GM15510 (cell line): ENCODE results near the gene TADA2B.

Source experiments
- POLR2A ChIP-seq: IDR thresholded peaks from 3 replicates; pipeline ENCODE4 v1.6.1; 2011; ENCODE audit warnings: borderline replicate concordance; ENCODE audit not compliant: insufficient read length; ENCODE audit errors: extremely low read depth

TADA2B gene

GRCh38 chr4:7075962-7076695 is 33.0 kb downstream of the TADA2B start:
- TF ChIP-seq POLR2A: no peak

GRCh38 chr4:7076696-7077082 is 33.5 kb downstream of the TADA2B start:
- TF ChIP-seq POLR2A: no peak

GRCh38 chr4:7077371-7077770 is 34.2 kb downstream of the TADA2B start:
- no peak for TF ChIP-seq POLR2A

GRCh38 chr4:7078025-7078424 is 34.9 kb downstream of the TADA2B start:
- TF ChIP-seq POLR2A: no peak

- TF ChIP-seq POLR2A: no peak
Observed at GRCh38 chr4:7083597-7084563, 40.7 kb downstream of the TADA2B start.

- TF ChIP-seq POLR2A: no peak
Observed at GRCh38 chr4:7086384-7086783, 43.2 kb downstream of the TADA2B start.

GRCh38 chr4:7087036-7087435 is 43.9 kb downstream of the TADA2B start:
- no peak for TF ChIP-seq POLR2A

GRCh38 chr4:7089213-7089986 is 46.2 kb downstream of the TADA2B start:
- TF ChIP-seq POLR2A: no peak

GRCh38 chr4:7092026-7092425 is 48.9 kb downstream of the TADA2B start:
- no peak for TF ChIP-seq POLR2A

GRCh38 chr4:7094916-7095315 is 51.7 kb downstream of the TADA2B start:
- TF ChIP-seq POLR2A: no peak

- TF ChIP-seq POLR2A: no peak
Observed at GRCh38 chr4:7095611-7096155, 52.5 kb downstream of the TADA2B start.

- TF ChIP-seq POLR2A: no peak
Observed at GRCh38 chr4:7096236-7096635, 53.1 kb downstream of the TADA2B start.

- no peak for TF ChIP-seq POLR2A
Observed at GRCh38 chr4:7101692-7102515, 58.7 kb downstream of the TADA2B start.
